HFFc6 (cell line): ENCODE results near the gene TCF7L1. TPM values are rescaled to one million over a fixed set of nuclear protein-coding genes. Genes with fewer than 3 reads are reported as not detected.

ENCODE experiments used
- DNase-seq: peaks from one replicate; pipeline ENCODE4 v3.0.0-alpha.2; 2018
- H3K27ac Mint-ChIP-seq: 2 replicates; pipeline ENCODE4 v1.8.0; 2020; ENCODE audit warnings: mild to moderate bottlenecking, mixed read lengths
- H3K27me3 Mint-ChIP-seq: 2 replicates; pipeline ENCODE4 v1.8.0; 2021; ENCODE audit warnings: mild to moderate bottlenecking, moderate library complexity, mixed read lengths; ENCODE audit not compliant: insufficient read depth
- H3K36me3 Mint-ChIP-seq: 2 replicates; pipeline ENCODE4 v1.8.0; 2021; ENCODE audit warnings: low read depth, mixed read lengths
- H3K4me1 Mint-ChIP-seq: 2 replicates; pipeline ENCODE4 v1.8.0; 2020; ENCODE audit warnings: low read depth, mixed read lengths
- H3K4me3 Mint-ChIP-seq: 2 replicates; pipeline ENCODE4 v1.8.0; 2020; ENCODE audit warnings: mild to moderate bottlenecking, moderate library complexity, mixed read lengths
- H3K9me3 Mint-ChIP-seq: 2 replicates; pipeline ENCODE4 v1.8.0; 2020; ENCODE audit warnings: mild to moderate bottlenecking, mixed read lengths
- total RNA-seq, 6 experiments: library from RNA; stranded (reverse); fragmentation: NEBNext Ultra II Directional; extraction: Animal tissue kit (Norgen Biotek cat#: 25700); gene quantifications; 2 replicates in 1 of 6; 3 replicates in 5 of 6; pipeline ENCODE4 v1.2.3, GENCODE V29; 2021
- TF ChIP-seq, protein P1 (sequence below): fragments of 200-600 bp; sonication (generic); IDR thresholded peaks from 2 replicates; pipeline ENCODE4 v1.5.0; 2021; ENCODE audit warnings: antibody characterized with exemption, mild to moderate bottlenecking

TCF7L1 gene
- total RNA-seq, 6 experiments from 2014 or later: 2.6 to 10.3 (median 9.4) TPM

DNA sequence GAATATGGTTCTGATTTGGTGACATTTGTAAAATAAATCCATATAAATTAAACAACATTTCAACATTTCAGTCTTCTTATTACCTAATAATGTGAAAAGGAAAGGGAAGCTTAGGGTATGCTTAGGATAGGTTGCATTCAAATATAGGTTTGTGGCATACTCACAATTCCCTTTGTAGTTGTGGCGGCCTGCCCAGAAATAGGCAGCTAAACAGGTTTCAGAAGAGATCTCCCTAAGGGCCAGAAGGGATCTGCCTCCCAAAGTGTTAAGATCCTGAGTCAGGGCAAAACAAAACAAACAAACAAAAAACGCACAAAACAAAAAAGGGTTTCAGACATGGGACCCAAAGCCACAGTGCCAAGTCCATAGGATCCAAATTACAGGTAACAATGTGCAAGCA is 41.4 kb upstream of the TCF7L1 start:
- H3K36me3 Mint-ChIP-seq: no peaks in the 10 kb centered on the region
- no peak overlapping the region for H3K27ac Mint-ChIP-seq
- peaks cover 27% of the 10 kb centered on the region for H3K27me3 Mint-ChIP-seq
- no peak overlapping the region for H3K4me3 Mint-ChIP-seq
- no peaks in the 10 kb centered on the region for H3K9me3 Mint-ChIP-seq
- H3K4me1 Mint-ChIP-seq: no peaks in the 10 kb centered on the region
- TF ChIP-seq, protein P1, sequence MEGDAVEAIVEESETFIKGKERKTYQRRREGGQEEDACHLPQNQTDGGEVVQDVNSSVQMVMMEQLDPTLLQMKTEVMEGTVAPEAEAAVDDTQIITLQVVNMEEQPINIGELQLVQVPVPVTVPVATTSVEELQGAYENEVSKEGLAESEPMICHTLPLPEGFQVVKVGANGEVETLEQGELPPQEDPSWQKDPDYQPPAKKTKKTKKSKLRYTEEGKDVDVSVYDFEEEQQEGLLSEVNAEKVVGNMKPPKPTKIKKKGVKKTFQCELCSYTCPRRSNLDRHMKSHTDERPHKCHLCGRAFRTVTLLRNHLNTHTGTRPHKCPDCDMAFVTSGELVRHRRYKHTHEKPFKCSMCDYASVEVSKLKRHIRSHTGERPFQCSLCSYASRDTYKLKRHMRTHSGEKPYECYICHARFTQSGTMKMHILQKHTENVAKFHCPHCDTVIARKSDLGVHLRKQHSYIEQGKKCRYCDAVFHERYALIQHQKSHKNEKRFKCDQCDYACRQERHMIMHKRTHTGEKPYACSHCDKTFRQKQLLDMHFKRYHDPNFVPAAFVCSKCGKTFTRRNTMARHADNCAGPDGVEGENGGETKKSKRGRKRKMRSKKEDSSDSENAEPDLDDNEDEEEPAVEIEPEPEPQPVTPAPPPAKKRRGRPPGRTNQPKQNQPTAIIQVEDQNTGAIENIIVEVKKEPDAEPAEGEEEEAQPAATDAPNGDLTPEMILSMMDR: no peak
- DNase-seq: no peak

DNA sequence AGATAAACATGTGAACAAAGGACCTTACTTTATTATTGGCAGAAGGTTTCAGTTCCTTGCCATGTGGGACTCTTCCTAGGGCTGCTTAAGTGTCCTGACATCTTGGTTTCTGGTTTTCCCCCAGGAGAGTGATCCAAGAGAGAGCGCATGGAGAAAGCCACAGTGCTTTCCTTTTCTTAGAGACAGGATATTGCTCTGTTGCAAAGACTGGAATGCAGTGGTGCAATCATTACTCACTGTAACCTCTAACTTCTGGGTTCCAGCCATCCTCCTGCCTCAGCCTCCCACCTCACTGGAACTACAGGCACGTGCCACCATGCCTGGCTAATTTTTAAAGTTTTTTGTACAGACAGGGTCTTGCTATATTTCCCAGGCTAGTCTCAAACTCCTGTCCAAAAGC is 38.1 kb upstream of the TCF7L1 start:
- no peak for DNase-seq

DNA sequence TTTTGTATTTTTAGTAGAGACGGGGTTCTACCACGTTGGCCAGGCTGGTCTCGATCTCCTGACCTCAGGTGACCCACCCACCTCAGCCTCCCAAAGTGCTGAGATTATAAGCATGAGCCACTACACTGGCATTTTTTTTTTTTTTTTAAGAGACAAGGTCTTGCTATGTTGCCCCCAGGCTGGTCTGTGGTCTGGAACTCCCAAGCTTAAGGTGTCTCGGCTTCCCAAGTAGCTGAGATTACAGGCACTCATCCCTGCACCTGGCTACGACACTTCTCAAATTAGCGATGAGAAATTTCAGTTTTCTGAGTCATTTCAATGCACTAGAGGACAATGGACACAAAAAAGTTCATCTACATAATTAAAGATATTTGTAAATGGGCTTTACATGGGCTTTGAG is 36.6 kb upstream of the TCF7L1 start:
- peaks cover 29% of the 10 kb centered on the region for H3K27me3 Mint-ChIP-seq
- no peak overlapping the region for H3K27ac Mint-ChIP-seq
- H3K4me1 Mint-ChIP-seq: no peaks in the 10 kb centered on the region
- no peaks in the 10 kb centered on the region for H3K9me3 Mint-ChIP-seq
- TF ChIP-seq, protein P1: no peak
- H3K36me3 Mint-ChIP-seq: no peaks in the 10 kb centered on the region
- H3K4me3 Mint-ChIP-seq: no peak overlapping the region
- DNase-seq: no peak

More for the DNA sequence above, 38.1 kb upstream of the TCF7L1 start:
- Mint-ChIP-seq H3K36me3 (no peaks in the 10 kb centered on the region), H3K4me1 (no peaks in the 10 kb centered on the region), H3K27me3 (peaks cover 33% of the 10 kb centered on the region), H3K4me3 (no peak overlapping the region), H3K9me3 (no peaks in the 10 kb centered on the region), H3K27ac (no peak overlapping the region)
- TF ChIP-seq, protein P1: no peak

DNA sequence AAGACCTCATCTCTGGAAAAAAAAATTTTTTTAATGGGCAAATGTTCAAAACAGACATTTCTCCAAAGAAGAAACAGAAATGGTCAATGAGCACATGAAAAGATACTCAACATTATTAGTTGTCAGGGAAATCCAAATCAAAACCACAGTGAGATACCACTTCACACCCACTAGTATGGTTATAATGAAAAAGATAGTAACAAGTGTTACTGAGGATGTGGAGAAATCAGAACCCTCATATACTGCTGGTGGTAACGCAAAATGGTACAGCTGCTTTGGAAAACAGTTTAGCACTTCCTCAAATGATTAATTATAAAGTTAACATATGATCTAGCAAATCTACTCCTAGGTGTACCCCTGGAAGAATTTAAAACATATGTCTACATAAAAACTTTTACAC is 29.0 kb upstream of the TCF7L1 start:
- DNase-seq: no peak
- H3K36me3 Mint-ChIP-seq: no peaks in the 10 kb centered on the region
- peaks cover 23% of the 10 kb centered on the region for H3K27me3 Mint-ChIP-seq
- H3K4me3 Mint-ChIP-seq: no peak overlapping the region
- peaks cover 15% of the 10 kb centered on the region for H3K4me1 Mint-ChIP-seq
- H3K27ac Mint-ChIP-seq: no peak overlapping the region
- H3K9me3 Mint-ChIP-seq: no peaks in the 10 kb centered on the region
- TF ChIP-seq, protein P1: no peak

DNA sequence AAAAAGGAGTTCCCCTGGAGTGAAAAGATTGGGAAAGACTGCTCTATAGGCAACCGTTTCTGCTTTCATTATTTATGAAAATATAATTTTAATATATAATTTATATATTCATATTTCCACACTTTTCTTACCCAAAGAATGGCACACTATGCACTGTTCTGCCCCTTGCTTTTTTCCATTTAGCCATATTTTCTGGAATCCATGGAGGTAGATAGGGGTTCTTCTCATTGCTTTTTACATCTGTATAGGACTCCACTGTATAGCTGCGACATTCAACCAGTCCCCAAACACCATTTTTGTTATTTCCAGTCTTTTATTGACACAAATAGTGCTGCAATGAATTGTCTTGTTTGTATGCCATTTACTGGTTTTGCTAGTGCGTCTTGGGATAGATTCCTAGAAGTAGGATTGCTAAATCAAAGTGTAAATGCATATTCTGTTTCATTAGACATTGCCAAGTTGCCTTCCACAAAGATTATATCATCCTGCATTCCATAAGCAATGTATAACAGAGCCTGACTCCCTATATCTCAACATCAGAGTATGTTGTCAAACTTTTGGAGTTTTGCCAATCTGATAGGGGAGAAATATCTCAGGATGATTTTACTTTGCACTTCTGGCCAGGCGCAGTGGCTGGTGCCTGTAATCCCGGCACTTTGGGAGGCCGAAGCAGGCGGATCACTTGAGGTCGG is 26.6 kb upstream of the TCF7L1 start:
- DNase-seq: peak; percentile 81
- TF ChIP-seq, protein P1: no peak
- peaks cover 15% of the 10 kb centered on the region for H3K27me3 Mint-ChIP-seq
- no peak overlapping the region for H3K27ac Mint-ChIP-seq
- no peaks in the 10 kb centered on the region for H3K36me3 Mint-ChIP-seq
- H3K4me3 Mint-ChIP-seq: no peak overlapping the region
- no peaks in the 10 kb centered on the region for H3K9me3 Mint-ChIP-seq
- H3K4me1 Mint-ChIP-seq: peaks cover 29% of the 10 kb centered on the region
